ENCODE data around the gene SCARB1. TPM values are rescaled to one million over a fixed set of nuclear protein-coding genes. Genes with fewer than 3 reads are reported as not detected.
A peak's percentile ranks its signal among the peaks of the same experiment; 100 is the strongest.

The SCARB1 gene
- total and polyA plus RNA-seq, 9 of the 15 experiments (the other 6 are each of a cell fraction or from before 2014, with no cell fraction given), result 0.56 to 157 (median 52.8) TPM

DNA sequence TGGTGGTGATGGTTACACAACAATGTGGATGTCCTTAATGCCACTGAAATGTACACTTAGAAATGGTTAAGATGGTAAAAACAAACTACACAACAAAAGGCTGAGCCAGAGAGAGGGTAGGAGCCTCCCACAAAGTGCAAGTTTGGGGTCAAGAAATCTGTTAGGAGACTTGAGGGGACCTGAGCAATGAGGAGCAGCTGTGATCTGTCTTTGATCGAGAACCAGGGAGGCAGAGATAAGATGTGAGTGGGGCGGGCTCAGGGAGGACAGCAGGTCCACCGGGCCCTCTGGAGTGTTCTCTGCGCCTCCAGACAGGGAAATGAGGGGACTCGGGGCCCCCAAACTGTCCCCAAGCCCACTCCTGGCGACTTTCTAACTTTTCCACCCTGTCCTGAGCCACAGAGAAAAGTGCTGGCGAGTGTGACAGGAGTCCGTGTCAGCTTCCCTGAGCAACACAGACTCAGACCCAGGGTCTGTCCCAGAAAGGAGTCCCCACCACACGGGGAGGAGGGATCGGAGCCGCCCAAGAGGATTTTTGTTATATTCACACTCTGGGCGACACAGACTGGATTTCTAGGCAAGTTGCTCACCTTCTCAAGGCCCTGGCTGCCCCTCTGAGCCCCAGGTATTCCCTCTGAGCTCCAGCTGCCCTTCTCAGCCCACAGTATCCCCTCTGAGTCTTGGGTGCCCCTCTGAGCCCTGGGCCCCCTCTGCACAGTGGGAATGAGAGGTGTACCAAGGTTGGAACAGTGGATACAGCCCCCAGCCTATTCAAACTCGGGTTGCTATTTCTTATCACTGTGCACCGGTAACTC is 11.5 kb upstream of the SCARB1 start:
- ChIA-PET POLR2A (interaction anchor here (1.0 to 1.1 kb wide), 2 partner anchors 10 to 41 kb away, joined by 3 read pairs; no protein-coding TSS in a partner anchor), CTCF (ENCODE audit: low intra/inter-chr PET ratio) (no interaction called here)
- Histone ChIP-seq H4K20me1 (replicated peaks; ENCODE audit: control insufficient read depth, insufficient read depth, low read length) (no peaks in the 10 kb centered on the region), H3K4me2 (ENCODE audit: insufficient read depth, low read length) (peak overlapping the region; percentile 73), H3K27me3 (ENCODE audit: control insufficient read depth in 2 of 2, insufficient read depth in 2 of 2, low read length in 2 of 2) (no peaks in the 10 kb centered on the region), H3K9ac (ENCODE audit: insufficient read depth in 1 of 2, low read depth in 2 of 2, low read length in 2 of 2) (peak overlapping the region; percentile 67 to 92), H3K9me1 (ENCODE audit: control insufficient read depth, insufficient read depth, low read length) (no peaks in the 10 kb centered on the region), H3K79me2 (ENCODE audit: control insufficient read depth, insufficient read depth, low read length) (no peaks in the 10 kb centered on the region), H3K27ac (ENCODE audit: extremely low read depth, low read depth, low read length) (peak overlapping the region; percentile 67), H3K4me1 (replicated peaks in 1 of 2; ENCODE audit: control insufficient read depth in 2 of 2, insufficient read depth in 2 of 2, low read length in 2 of 2) (peaks cover 22 to 29% of the 10 kb centered on the region in 2 experiments; a peak in 4 of 5 replicates), H2AFZ (ENCODE audit: low read depth, low read length) (peak overlapping the region; percentile 73), H3K36me3 (ENCODE audit: control insufficient read depth, insufficient read depth, low read length) (no peaks in the 10 kb centered on the region), H3K9me3 (replicated peaks; ENCODE audit: control insufficient read depth, insufficient read depth, low read depth, low read length) (no peaks in the 10 kb centered on the region), H3K4me3 (no peak overlapping the region)
- 4% methylated on average over 14 of the region's 14 CpGs for WGBS (ENCODE audit: insufficient coverage, low coverage, missing lambda C conversion rate)
- intact Hi-C loops (cut with micrococcal nuclease), result no loop called here
- ATAC-seq (peak; percentile 80), FAIRE-seq (peak; percentile 78), DNase-seq (ENCODE audit: extremely low read depth in 1 of 4, low spot score in 3 of 4) (peak; percentile 60 to 74 (median 67))
- in situ Hi-C loops (cut with MboI), result no loop called here
- BruUV-seq (replicated peaks), result no TSS peak
- TF ChIP-seq SMARCB1 (IDR thresholded peaks at IDR 0.05; ENCODE audit: insufficient read length, low read depth), result peak; percentile 45
- TF ChIP-seq RBFOX2 (IDR thresholded peaks at IDR 0.05; ENCODE audit: low read depth, low read length), result 0 out of 2 replicates have a peak, but pooled peaks have one; percentile 31
- peak; percentile 52; the same call in 1 of the 2 replicates for TF ChIP-seq CBFA2T2 (conservative IDR thresholded peaks at IDR 0.05)
- 0 out of 2 replicates have a peak, but pooled peaks have one; percentile 22 for TF ChIP-seq ARID4B (CRISPR knock-in tag; IDR thresholded peaks at IDR 0.05)
- TF ChIP-seq, protein P1, sequence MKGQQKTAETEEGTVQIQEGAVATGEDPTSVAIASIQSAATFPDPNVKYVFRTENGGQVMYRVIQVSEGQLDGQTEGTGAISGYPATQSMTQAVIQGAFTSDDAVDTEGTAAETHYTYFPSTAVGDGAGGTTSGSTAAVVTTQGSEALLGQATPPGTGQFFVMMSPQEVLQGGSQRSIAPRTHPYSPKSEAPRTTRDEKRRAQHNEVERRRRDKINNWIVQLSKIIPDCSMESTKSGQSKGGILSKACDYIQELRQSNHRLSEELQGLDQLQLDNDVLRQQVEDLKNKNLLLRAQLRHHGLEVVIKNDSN (CRISPR knock-in tag; IDR thresholded peaks at IDR 0.05), result no peak
- TF ChIP-seq ZNF639 (CRISPR knock-in tag; conservative IDR thresholded peaks at IDR 0.05 in 1 of 2, IDR thresholded peaks at IDR 0.05 in 1 of 2), result 0 out of 4 replicates have a peak, but pooled peaks of 1 of the 2 experiments have one; percentile 27
- TF ChIP-seq HMGXB4 (CRISPR knock-in tag; IDR thresholded peaks at IDR 0.05), result no peak
- TF ChIP-seq SMAD1 (IDR thresholded peaks at IDR 0.05; ENCODE audit: low read depth, low read length, partially characterized antibody), result peak; percentile 23
- TF ChIP-seq JUNB (CRISPR knock-in tag; conservative IDR thresholded peaks at IDR 0.05), result no peak
- TF ChIP-seq KDM4B (IDR thresholded peaks at IDR 0.05; ENCODE audit: borderline replicate concordance in 2 of 2, low read depth in 1 of 2), result no peak
- TF ChIP-seq SRF (CRISPR knock-in tag; IDR thresholded peaks at IDR 0.05), result peak in 1 of 2 experiments; percentile 89; a peak in 1 of 4 replicates
